ENCODE measurements around the gene ACKR4.

DNA sequence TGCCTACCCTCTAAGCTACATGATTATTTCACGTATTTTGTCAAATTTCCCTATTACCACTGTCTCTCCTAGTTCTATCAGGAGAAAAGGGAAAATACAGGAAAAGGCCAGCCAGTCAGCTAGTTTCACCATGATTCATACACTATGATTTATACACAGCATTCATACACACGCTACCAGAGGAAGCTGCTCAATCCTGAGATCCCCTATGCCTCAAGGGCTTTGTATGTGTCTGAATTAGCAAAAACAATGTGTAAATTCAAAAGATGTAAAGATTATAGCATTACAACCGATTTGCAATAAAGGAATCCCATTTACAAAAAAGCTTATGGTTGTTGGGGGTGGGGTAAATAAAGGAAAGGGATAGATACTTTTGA lies 3.1 kb upstream of the ACKR4 start:
- TF ChIP-seq POLR2A (IDR thresholded peaks at IDR 0.05) = no peak
- TF ChIP-seq, protein P1, sequence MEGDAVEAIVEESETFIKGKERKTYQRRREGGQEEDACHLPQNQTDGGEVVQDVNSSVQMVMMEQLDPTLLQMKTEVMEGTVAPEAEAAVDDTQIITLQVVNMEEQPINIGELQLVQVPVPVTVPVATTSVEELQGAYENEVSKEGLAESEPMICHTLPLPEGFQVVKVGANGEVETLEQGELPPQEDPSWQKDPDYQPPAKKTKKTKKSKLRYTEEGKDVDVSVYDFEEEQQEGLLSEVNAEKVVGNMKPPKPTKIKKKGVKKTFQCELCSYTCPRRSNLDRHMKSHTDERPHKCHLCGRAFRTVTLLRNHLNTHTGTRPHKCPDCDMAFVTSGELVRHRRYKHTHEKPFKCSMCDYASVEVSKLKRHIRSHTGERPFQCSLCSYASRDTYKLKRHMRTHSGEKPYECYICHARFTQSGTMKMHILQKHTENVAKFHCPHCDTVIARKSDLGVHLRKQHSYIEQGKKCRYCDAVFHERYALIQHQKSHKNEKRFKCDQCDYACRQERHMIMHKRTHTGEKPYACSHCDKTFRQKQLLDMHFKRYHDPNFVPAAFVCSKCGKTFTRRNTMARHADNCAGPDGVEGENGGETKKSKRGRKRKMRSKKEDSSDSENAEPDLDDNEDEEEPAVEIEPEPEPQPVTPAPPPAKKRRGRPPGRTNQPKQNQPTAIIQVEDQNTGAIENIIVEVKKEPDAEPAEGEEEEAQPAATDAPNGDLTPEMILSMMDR (IDR thresholded peaks at IDR 0.05) = no peak

All from adrenal gland (tissue), 5 donors.